ENCODE results near the gene PLK2.

The PLK2 gene

DNA sequence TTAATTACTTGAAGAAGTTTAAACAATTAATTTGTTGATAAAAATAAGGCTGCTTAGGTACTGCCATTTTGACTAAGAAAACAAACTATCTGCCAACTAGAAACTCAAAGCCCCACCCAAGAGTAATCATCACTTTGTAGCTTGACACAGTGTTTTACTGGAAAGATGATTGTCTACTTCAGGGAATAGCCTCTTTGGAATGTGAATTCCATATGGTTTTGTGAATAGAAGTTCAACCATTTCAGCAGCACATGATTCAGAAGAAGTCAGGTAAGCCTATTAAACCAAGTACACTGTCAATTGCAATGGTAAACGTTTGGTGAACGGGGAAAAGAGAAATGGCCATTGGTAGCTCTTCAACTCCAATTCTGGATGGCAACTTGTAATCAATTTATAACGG, 55.2 kb downstream of the PLK2 start:
- Histone ChIP-seq H3K18ac (ENCODE audit: low read length) (no peak overlapping the region), H2BK15ac (replicated peaks; ENCODE audit: low read depth) (no peak overlapping the region), H3K56ac (ENCODE audit: low read length) (no peak overlapping the region), H3K27ac (ENCODE audit: low read depth, low read length) (no peak overlapping the region), H2BK120ac (ENCODE audit: low read depth, low read length) (no peak overlapping the region), H3K9ac (ENCODE audit: low read length) (no peak overlapping the region), H3K4me2 (ENCODE audit: low read length) (no peak overlapping the region), H4K8ac (ENCODE audit: low read depth, low read length) (no peak overlapping the region), H3K79me2 (ENCODE audit: control insufficient read depth, insufficient read depth, low read length) (no peaks in the 10 kb centered on the region), H3K36me3 (ENCODE audit: control insufficient read depth, insufficient read depth, low read length) (no peaks in the 10 kb centered on the region), H4K5ac (ENCODE audit: low read length) (no peak overlapping the region), H3K23ac (ENCODE audit: low read length) (no peak overlapping the region), H2AK5ac (ENCODE audit: low read length) (no peak overlapping the region), H3K4me1 (ENCODE audit: control insufficient read depth, low read depth, low read length) (no peaks in the 10 kb centered on the region), H3K4me3 (ENCODE audit: low read length) (no peak overlapping the region), H2BK5ac (ENCODE audit: low read length) (no peak overlapping the region), H3K27me3 (ENCODE audit: insufficient read depth, low read length, poor library complexity) (no peaks in the 10 kb centered on the region), H3K79me1 (ENCODE audit: low read length) (no peaks in the 10 kb centered on the region), H3K4ac (ENCODE audit: low read depth, low read length) (no peak overlapping the region)
- DNase-seq, result no peak
- no CpG with 5 or more reads among the region's 3 CpGs for WGBS (ENCODE audit: extremely low coverage, insufficient coverage, low lambda C conversion rate)
